Heart right ventricle (tissue), 16 donors: Measurements from ENCODE around the gene PLCB3. TPM values are rescaled to one million over a fixed set of nuclear protein-coding genes. Genes with fewer than 3 reads are reported as not detected.

Experiments
- ATAC-seq, 8 donors: fragments of 200-7000 bp; cut with Tn5 transposase; one replicate each; pipeline ENCODE4 v1.9.1; 2020; ENCODE audit warnings: mild to moderate bottlenecking in 8 of 8, moderate library complexity in 8 of 8, moderate number of reproducible peaks in 1 of 8
- DNase-seq, 2 donors: peaks; one replicate each; pipeline ENCODE4 v3.0.0-alpha.2; 2020
- H3K27ac ChIP-seq, 10 donors: fragments of 200-600 bp; sonication (generic) in 2 of 10; one replicate each; pipeline versions ENCODE4 v1.5.0 to v1.8.0; 2020 to 2022; ENCODE audit warnings: mild to moderate bottlenecking in 3 of 10
- H3K27me3 ChIP-seq, 7 donors: fragments of 200-600 bp; one replicate each; pipeline ENCODE4 v1.8.0; 2021 to 2022; ENCODE audit warnings: mild to moderate bottlenecking in 2 of 7
- H3K36me3 ChIP-seq, 9 donors: fragments of 200-600 bp; sonication (generic) in 1 of 9; one replicate each; pipeline versions ENCODE4 v1.5.0 to v1.8.0; 2020 to 2022; ENCODE audit warnings: mild to moderate bottlenecking in 2 of 9
- H3K4me1 ChIP-seq, 9 donors: fragments of 200-600 bp; sonication (generic) in 1 of 9; one replicate each; pipeline versions ENCODE4 v1.5.0 to v1.8.0; 2020 to 2022; ENCODE audit warnings: mild to moderate bottlenecking in 4 of 9
- H3K4me3 ChIP-seq, 10 donors: fragments of 200-600 bp; sonication (generic) in 2 of 10; one replicate each; pipeline versions ENCODE4 v1.5.0 to v1.8.0; 2020 to 2022; ENCODE audit warnings: mild to moderate bottlenecking in 7 of 10, moderate library complexity in 2 of 10
- H3K9me3 ChIP-seq, 11 donors: fragments of 200-600 bp in 10 of 11; sonication (generic) in 2 of 11; one replicate each; pipeline versions ENCODE4 v1.5.0 to v1.8.0; 2013 to 2022; ENCODE audit warnings: mild to moderate bottlenecking in 2 of 11, control low read depth in 1 of 11, moderate library complexity in 1 of 11
- CTCF ChIP-seq, 9 donors: fragments of 200-600 bp; sonication (generic) in 2 of 9; IDR thresholded peaks; one replicate each; pipeline versions ENCODE4 v1.5.0 to v1.8.0; 2021 to 2022; ENCODE audit warnings: antibody characterized with exemption in 9 of 9, mild to moderate bottlenecking in 5 of 9, moderate library complexity in 1 of 9
- WGBS, 2 donors: extraction: QIAGEN DNeasy Blood & Tissue Kit; methylation state at CpG; one replicate each; pipeline ENCODE4 v1.1.7; 2013; ENCODE audit warnings: inconsistent platforms in 1 of 2; 5-methylcytosine and 5-hydroxymethylcytosine counted together
- intact Hi-C, 10 donors: fragments of 100-400 bp; cut with DNase I; formaldehyde crosslinking; loops; one replicate each; pipeline versions ENCODE4 v1.11.1 to v1.14.2; 2022
- polyA plus RNA-seq, 2 donors: library from polyadenylated mRNA; stranded (reverse); fragments of 200-250 nt; gene quantifications; one replicate each; pipeline ENCODE4 v1.2.3, GENCODE V29; 2013
- total RNA-seq, 10 donors: library from RNA; stranded (reverse); fragmentation: NEBNext Ultra II Directional in 3 of 10; extraction: Animal tissue kit (Norgen Biotek cat#: 25700) in 3 of 10; gene quantifications; one replicate each; pipeline versions ENCODE4 v1.2.1 to v1.2.4, GENCODE V29; 2021 to 2023
- donor health status: Arrhythmogenic right ventricular cardiomyopathy.
- donor health status: ischemic (EF 13 %, LVEDD 7.1; RV severe dilation, severe dysfunction).
- donor health status: healthy with polysubstance abuse.
- donor health status: DM: no; HTN: yes; CAD: no.
- donor health status: DM: no; HTN: no; CAD: no.
- donor health status: ischemic (EF 25% LVEDD 6.9; RV normal size, moderate dysfunction).
- donor health status: ischemic (EF 25% LVEDD 5.7; RV mildly dilated, moderate dysfunction).
- donor health status: healthy.
- donor health status: DM: yes; HTN: yes; CAD: no.
- donor health status: Ischemic cardiomyopathy.
- donor health status: ischemic (EF 35%, LVEDD 5.7; RV mildly dilated, moderate dysfunction).
- donor health status: nonischemic (EF 11% LVEDD 7.7; RV severe dilation, severe dysfunction).
- donor health status: DM: yes; HTN: yes; CAD: no.
- donor health status: PGD.
- donor health status: ischemic (EF 29% LVEDD 5.4; RV normal size, mild dysfunction).
- donor health status: nonischemic (EF 23%, LVEDD 6.1; RV moderate dilation, normal function).

PLCB3 gene
- total and polyA plus RNA-seq, 12 donors: 5.8 to 13.3 (median 8.9) TPM

- H3K9me3 ChIP-seq: no peaks in the 10 kb centered on the region
- peaks cover 18 to 55% (median 44%) of the 10 kb centered on the region in 9 donors for H3K4me1 ChIP-seq
- H3K27me3 ChIP-seq: peaks cover 0 to 25% (median 20%) of the 10 kb centered on the region in 7 donors
- peaks cover 0 to 18% (median 0%) of the 10 kb centered on the region in 9 donors for H3K36me3 ChIP-seq
- peak; percentile 84 to 96 (median 91) for TF ChIP-seq CTCF (IDR thresholded peaks at IDR 0.05)
- 1% methylated on average over 46 of the region's 46 CpGs for WGBS, 2 donors
- peak overlapping the region; percentile 90 to 98 (median 96) for H3K27ac ChIP-seq
- DNase-seq (peak; percentile 93 to 94), ATAC-seq (peak; percentile 26 to 77 (median 60))
- peak overlapping the region; percentile 36 to 93 (median 75) for H3K4me3 ChIP-seq
- intact Hi-C loops: loop anchor here in 6 of 10 donors (1.0 to 5.0 kb wide), 8 partner anchors 13 to 102 kb away; partner anchors contain the start of genes BAD (in 2 of the 6), GPR137 (in 2 of the 6), PPP1R14B (in 2 of the 6) and FERMT3 (in 1 of the 6)
These were observed 53.2 kb downstream of the PLCB3 start for GRCh38 chr11:64304316-64305072.

- H3K4me1 ChIP-seq: peaks cover 12 to 49% (median 37%) of the 10 kb centered on the region in 9 donors
- no peaks in the 10 kb centered on the region for H3K9me3 ChIP-seq
- H3K4me3 ChIP-seq: peak within 1 kb of the TSS; percentile 63 to 93 (median 76)
- ATAC-seq: peak; percentile 85 to 94 (median 90)
- H3K27ac ChIP-seq: peak within 1 kb of the TSS; percentile 90 to 98 (median 96)
- TF ChIP-seq CTCF (IDR thresholded peaks at IDR 0.05): no peak
- peaks cover 0 to 18% (median 0%) of the 10 kb centered on the region in 9 donors for H3K36me3 ChIP-seq
- WGBS, 2 donors: 0 to 1% methylated on average over 46 to 72 of the region's 81 CpGs
- peaks cover 0 to 19% (median 14%) of the 10 kb centered on the region in 7 donors for H3K27me3 ChIP-seq
- intact Hi-C loops: loop anchor here in 2 of 10 donors (1.0 to 2.0 kb wide), 4 partner anchors 12 to 58 kb away; partner anchors contain the start of genes BAD (in 2 of the 2), GPR137 (in 2 of the 2), PPP1R14B (in 1 of the 2) and TRMT112 (in 1 of the 2)
- DNase-seq: peak; percentile 99 to 100
These were observed 53.9 kb downstream of the PLCB3 start, which contains the start of gene ESRRA for GRCh38 chr11:64305075-64305690. ESRRA (plus strand) TSS chr11:64305524; CDS start chr11:64307180, 1,656 bp downstream.

GRCh38 chr11:64305691-64306562 is 54.6 kb downstream of the PLCB3 start:
- peaks cover 0 to 12% (median 7%) of the 10 kb centered on the region in 7 donors for H3K27me3 ChIP-seq
- TF ChIP-seq CTCF (IDR thresholded peaks at IDR 0.05): peak in 8 of 9 donors; percentile 12 to 61 (median 47)
- DNase-seq: peak; percentile 73 to 75
- 1% methylated on average over 54 to 68 of the region's 71 CpGs for WGBS, 2 donors
- peak overlapping the region; percentile 63 to 93 (median 76) for H3K4me3 ChIP-seq
- no peaks in the 10 kb centered on the region for H3K9me3 ChIP-seq
- peaks cover 0 to 20% (median 0%) of the 10 kb centered on the region in 9 donors for H3K36me3 ChIP-seq
- H3K27ac ChIP-seq: peak overlapping the region; percentile 80 to 98 (median 94)
- peaks cover 9 to 45% (median 30%) of the 10 kb centered on the region in 9 donors for H3K4me1 ChIP-seq
- intact Hi-C loops: loop anchor here in 2 of 10 donors (1.0 to 2.0 kb wide), 4 partner anchors 11 to 59 kb away; partner anchors contain the start of genes BAD (in 2 of the 2), GPR137 (in 2 of the 2), PPP1R14B (in 1 of the 2) and TRMT112 (in 1 of the 2)
- peak; percentile 0 to 31 (median 12) for ATAC-seq
